Suprapubic skin (tissue), 4 donors: Measurements from ENCODE around the gene COG5. TPM values are rescaled to one million over a fixed set of nuclear protein-coding genes. Genes with fewer than 3 reads are reported as not detected.

Experiments used
- DNase-seq, 2 donors: peaks; one replicate each; pipeline ENCODE4 v3.0.0-alpha.2; 2019; ENCODE audit warnings: low spot score in 2 of 2
- H3K27ac ChIP-seq: fragments of 200-600 bp; sonication (generic); one replicate; pipeline ENCODE4 v1.5.1; 2019
- H3K27me3 ChIP-seq: fragments of 200-600 bp; sonication (generic); one replicate; pipeline ENCODE4 v1.5.1; 2019
- H3K36me3 ChIP-seq: fragments of 200-600 bp; sonication (generic); one replicate; pipeline ENCODE4 v1.5.1; 2019
- H3K4me1 ChIP-seq: fragments of 200-600 bp; sonication (generic); one replicate; pipeline ENCODE4 v1.5.1; 2019
- H3K4me3 ChIP-seq: fragments of 200-600 bp; sonication (generic); one replicate; pipeline ENCODE4 v1.5.1; 2019; ENCODE audit warnings: mild to moderate bottlenecking
- H3K9me3 ChIP-seq: fragments of 200-600 bp; sonication (generic); one replicate; pipeline ENCODE4 v1.5.1; 2019
- CTCF ChIP-seq, 2 donors: fragments of 200-600 bp in 1 of 2; fragments of 450-650 bp in 1 of 2; sonication (generic) in 1 of 2; IDR thresholded peaks; one replicate each; pipeline ENCODE4 v1.5.1; 2016 to 2019; ENCODE audit warnings: antibody characterized with exemption in 2 of 2, mild to moderate bottlenecking in 1 of 2, moderate library complexity in 1 of 2
- EP300 ChIP-seq: sonication (generic); formaldehyde crosslinking; IDR thresholded peaks from one replicate; pipeline ENCODE4 v1.6.1; 2017; ENCODE audit warnings: antibody characterized with exemption
- POLR2A ChIP-seq, 2 donors: fragments of 450-650 bp; IDR thresholded peaks; one replicate each; pipeline ENCODE4 v1.6.1; 2017; ENCODE audit warnings: antibody characterized with exemption in 2 of 2, mild to moderate bottlenecking in 2 of 2, moderate library complexity in 2 of 2
- POLR2AphosphoS5 ChIP-seq, 3 donors: sonication (generic); formaldehyde crosslinking; IDR thresholded peaks; one replicate each; pipeline ENCODE4 v1.6.1; 2017; ENCODE audit warnings: antibody characterized with exemption in 3 of 3
- WGBS: methylation state at CpG from one replicate; pipeline ENCODE4 v1.1.5; 2018; 5-methylcytosine and 5-hydroxymethylcytosine counted together
- total RNA-seq, 4 donors: library from RNA; depleted of rRNA; stranded (reverse); fragments of >200 nt; gene quantifications; one replicate each; pipeline ENCODE4 v1.1.0, GENCODE V29; 2016

COG5 gene
- total RNA-seq, 4 donors from 2014 or later: 31.1 to 60.1 (median 53.7) TPM

GRCh38 chr7:107386548-107387102 is 177.1 kb downstream of the COG5 start:
- Histone ChIP-seq H3K27me3 (no peaks in the 10 kb centered on the region), H3K9me3 (no peaks in the 10 kb centered on the region), H3K27ac (no peak overlapping the region), H3K4me1 (peaks cover 3% of the 10 kb centered on the region), H3K4me3 (no peak overlapping the region), H3K36me3 (no peaks in the 10 kb centered on the region)
- TF ChIP-seq POLR2AphosphoS5 (IDR thresholded peaks at IDR 0.05) (no peak), POLR2A (IDR thresholded peaks at IDR 0.05) (no peak), EP300 (no peak), CTCF (IDR thresholded peaks at IDR 0.05) (no peak)
- no peak for DNase-seq
- 71% methylated on average over 4 of the region's 4 CpGs for WGBS

GRCh38 chr7:107384025-107384424 is 179.7 kb downstream of the COG5 start:
- TF ChIP-seq EP300 (no peak), POLR2A (IDR thresholded peaks at IDR 0.05) (no peak), CTCF (IDR thresholded peaks at IDR 0.05) (no peak), POLR2AphosphoS5 (IDR thresholded peaks at IDR 0.05) (no peak)
- Histone ChIP-seq H3K27ac (no peak overlapping the region), H3K4me3 (no peak overlapping the region), H3K4me1 (peaks cover 3% of the 10 kb centered on the region), H3K36me3 (no peaks in the 10 kb centered on the region), H3K9me3 (no peaks in the 10 kb centered on the region), H3K27me3 (no peaks in the 10 kb centered on the region)
- no peak for DNase-seq
- 84% methylated on average over 5 of the region's 5 CpGs for WGBS

GRCh38 chr7:107383203-107383602 is 180.5 kb downstream of the COG5 start:
- no peaks in the 10 kb centered on the region for H3K27me3 ChIP-seq
- peaks cover 3% of the 10 kb centered on the region for H3K4me1 ChIP-seq
- H3K9me3 ChIP-seq: no peaks in the 10 kb centered on the region
- TF ChIP-seq CTCF (IDR thresholded peaks at IDR 0.05) (no peak), POLR2AphosphoS5 (IDR thresholded peaks at IDR 0.05) (no peak), EP300 (no peak), POLR2A (IDR thresholded peaks at IDR 0.05) (no peak)
- no peaks in the 10 kb centered on the region for H3K36me3 ChIP-seq
- WGBS: 96% methylated on average over 4 of the region's 4 CpGs
- no peak overlapping the region for H3K4me3 ChIP-seq
- no peak overlapping the region for H3K27ac ChIP-seq
- no peak for DNase-seq

- Histone ChIP-seq H3K4me1 (no peaks in the 10 kb centered on the region), H3K36me3 (no peaks in the 10 kb centered on the region), H3K9me3 (no peaks in the 10 kb centered on the region), H3K27ac (no peak overlapping the region), H3K27me3 (no peaks in the 10 kb centered on the region), H3K4me3 (no peak overlapping the region)
- 81% methylated on average over 4 of the region's 4 CpGs for WGBS
- TF ChIP-seq CTCF (IDR thresholded peaks at IDR 0.05): no peak
- TF ChIP-seq EP300: no peak
- TF ChIP-seq POLR2AphosphoS5 (IDR thresholded peaks at IDR 0.05): no peak
- TF ChIP-seq POLR2A (IDR thresholded peaks at IDR 0.05): no peak
- no peak for DNase-seq
Measured at GRCh38 chr7:107381453-107381852, 182.3 kb downstream of the COG5 start.

- WGBS: 87% methylated on average over 4 of the region's 4 CpGs
- TF ChIP-seq POLR2A (IDR thresholded peaks at IDR 0.05) (no peak), EP300 (no peak), POLR2AphosphoS5 (IDR thresholded peaks at IDR 0.05) (no peak), CTCF (IDR thresholded peaks at IDR 0.05) (no peak)
- Histone ChIP-seq H3K36me3 (no peaks in the 10 kb centered on the region), H3K4me1 (no peaks in the 10 kb centered on the region), H3K4me3 (no peak overlapping the region), H3K27me3 (no peaks in the 10 kb centered on the region), H3K27ac (no peak overlapping the region), H3K9me3 (no peaks in the 10 kb centered on the region)
- DNase-seq: no peak
Measured at GRCh38 chr7:107373354-107373753, 190.4 kb downstream of the COG5 start.
